MV-4-11 (cell line): ENCODE measurements around the gene ENTPD3.

Experiments
- DNase-seq: peaks from one replicate; lab custom pipeline; 2025; lab: John Stamatoyannopoulos, UW

ENTPD3 gene

DNA sequence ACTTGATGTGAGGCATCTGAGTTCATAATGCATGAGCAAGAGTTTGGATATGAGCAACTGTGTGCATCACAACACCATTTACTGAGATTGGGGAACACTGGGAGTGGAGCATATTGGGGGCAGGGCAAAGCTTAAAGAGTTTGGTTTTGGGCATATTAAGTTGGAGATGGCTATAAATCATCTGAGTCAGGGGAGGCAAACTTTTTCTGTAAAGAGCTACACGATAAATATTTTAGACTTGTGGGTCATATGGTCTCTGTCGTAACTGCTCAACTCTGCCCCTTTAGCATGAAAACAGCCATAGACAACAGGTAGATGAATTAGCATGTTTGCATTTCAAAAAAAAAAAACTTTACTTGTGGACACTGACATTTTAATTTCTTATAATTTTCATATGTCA, 20.0 kb downstream of the ENTPD3 start:
- no peak for DNase-seq

DNA sequence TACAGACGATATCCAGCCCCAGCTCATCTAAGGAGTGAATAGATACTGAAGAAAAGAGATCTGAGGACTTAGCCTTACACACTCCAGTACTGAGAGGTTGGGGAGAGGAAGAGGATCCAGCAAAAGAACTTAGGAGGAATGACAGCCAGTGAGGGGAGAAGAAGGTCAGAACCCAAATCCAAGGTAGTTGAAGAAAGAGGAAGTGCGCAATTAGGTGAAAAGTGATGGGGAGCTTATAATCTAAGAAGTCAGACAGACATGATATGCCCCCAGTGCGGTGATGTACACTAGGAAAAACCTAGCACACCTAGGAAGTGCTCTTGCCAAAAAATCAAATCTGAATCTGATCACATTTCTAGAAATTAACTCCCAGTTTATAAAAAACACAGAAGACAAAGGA, 20.6 kb downstream of the ENTPD3 start:
- no peak for DNase-seq

DNA sequence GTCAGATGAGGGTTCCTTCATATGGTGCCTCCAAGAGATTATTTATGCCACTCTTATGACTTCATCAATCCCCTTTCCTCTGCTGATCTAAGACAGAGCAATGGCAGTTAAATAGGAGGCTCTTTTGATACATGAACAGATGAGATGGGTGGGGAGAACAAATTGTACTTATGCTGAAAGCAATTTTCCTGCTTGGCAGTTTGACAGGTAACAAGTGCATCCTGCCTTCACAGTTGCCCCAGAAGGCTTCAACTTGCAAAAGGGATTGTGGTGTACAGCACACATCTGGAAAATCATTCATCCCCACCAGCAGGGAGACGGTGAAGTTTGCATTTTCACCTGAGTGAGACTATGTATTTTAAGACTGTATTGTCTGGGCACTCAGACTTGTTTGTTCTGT, 27.3 kb downstream of the ENTPD3 start:
- no peak for DNase-seq

DNA sequence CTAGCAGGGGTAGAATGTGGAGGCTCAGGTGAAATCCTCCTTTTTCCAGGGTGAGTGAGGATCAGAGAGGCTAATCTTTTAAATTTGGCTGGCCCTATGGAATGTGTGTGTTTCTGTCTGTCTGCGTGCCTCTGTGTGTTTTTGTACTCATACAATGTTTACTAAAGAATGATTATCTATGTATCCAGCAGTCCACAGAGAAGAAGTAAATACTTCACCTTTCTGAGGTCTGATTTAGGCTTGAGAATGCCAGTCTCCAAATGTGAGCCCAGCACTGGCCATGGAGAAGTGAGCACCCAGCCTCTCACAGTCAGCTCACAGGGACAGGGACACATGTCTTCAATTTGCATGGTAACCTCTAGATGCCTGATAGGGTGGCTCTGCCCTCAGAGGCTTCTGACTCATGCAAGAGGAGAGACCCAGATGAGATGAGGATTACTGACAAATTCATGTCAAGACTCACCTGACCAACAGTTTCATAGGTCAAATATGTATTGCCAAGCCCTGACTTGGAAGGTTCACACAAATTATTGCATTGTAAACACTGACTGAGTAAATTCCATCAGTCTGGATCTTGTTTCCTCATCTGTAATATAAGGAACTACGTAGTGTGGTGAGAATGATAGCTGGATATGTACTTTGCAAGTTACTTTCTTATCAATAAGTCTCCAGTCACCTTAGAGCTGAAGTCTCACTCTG, 31.0 kb downstream of the ENTPD3 start:
- no peak for DNase-seq

DNA sequence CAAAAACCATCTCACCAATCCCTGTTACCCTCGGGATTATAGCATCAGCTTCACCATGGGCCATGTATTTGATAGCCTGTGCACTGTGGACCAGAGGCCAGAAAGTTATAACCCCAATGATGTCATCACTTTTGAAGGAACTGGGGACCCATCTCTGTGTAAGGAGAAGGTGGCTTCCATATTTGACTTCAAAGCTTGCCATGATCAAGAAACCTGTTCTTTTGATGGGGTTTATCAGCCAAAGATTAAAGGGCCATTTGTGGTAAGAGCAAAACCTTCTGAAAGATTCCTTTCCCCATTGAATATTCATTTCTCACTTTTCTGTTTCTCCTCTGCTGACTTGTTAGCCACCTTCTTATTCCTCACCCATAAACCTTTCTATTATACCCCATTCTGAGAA, 35.9 kb downstream of the ENTPD3 start:
- no peak for DNase-seq

DNA sequence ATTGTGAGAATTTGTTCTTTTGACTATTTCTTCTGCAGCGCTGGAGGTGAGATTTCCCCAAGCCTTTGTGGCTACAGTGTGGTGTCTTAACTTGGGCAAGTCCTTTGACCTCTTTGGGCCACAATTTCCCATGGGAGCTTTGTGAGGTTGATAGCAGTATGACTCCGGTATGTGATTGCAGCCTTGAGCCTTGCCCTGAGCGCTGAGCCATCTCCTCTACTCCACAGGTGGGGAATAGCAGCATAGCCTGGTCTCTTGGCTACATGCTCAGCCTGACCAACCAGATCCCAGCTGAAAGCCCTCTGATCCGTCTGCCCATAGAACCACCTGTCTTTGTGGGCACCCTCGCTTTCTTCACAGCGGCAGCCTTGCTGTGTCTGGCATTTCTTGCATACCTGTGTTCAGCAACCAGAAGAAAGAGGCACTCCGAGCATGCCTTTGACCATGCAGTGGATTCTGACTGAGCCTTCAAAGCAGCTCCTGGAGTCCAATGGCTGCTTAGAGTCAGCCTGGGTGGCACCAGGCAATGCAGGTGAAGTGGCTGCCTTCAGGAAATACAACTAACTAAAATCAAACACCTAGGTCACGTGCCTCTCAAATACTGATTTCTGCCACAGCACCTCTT, 40.2 kb downstream of the ENTPD3 start:
- no peak for DNase-seq

DNA sequence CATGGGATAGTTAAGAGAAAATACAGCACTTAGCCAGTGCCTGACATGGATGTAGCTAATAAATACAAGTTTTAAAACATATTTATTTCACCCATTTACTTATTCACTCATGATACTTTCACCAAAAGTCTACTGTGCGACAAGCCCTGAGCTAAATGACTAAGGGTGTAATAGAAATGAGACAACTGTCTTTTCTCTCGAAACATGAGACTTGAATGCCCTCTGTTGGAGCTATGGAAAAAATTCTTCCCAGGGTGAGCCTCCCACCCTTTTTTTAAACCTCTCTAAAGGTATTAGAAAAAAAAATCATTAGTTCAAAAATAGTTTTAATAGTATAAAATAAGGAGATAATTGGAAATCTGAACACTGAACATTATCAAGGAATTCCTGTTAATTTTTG, 45.8 kb downstream of the ENTPD3 start:
- DNase-seq: no peak

DNA sequence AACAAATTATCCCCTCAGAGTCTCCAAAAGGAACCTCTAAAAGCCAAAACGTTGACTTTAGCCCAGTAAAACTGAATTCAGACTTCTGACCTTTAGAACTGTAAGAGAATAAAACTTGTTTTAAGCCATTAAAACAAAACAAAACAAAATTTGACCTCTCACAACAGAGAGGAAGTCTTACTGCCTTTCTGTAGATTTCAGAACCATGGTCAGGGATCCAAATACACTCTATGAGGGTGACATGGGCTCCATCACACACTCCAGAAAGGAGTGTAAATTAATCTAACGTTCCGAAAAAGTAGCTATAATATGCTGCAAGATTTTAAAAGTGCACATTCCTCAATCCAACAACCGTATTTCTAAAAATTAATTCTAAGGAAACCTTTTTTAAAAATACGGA, 50.9 kb downstream of the ENTPD3 start:
- no peak for DNase-seq

DNA sequence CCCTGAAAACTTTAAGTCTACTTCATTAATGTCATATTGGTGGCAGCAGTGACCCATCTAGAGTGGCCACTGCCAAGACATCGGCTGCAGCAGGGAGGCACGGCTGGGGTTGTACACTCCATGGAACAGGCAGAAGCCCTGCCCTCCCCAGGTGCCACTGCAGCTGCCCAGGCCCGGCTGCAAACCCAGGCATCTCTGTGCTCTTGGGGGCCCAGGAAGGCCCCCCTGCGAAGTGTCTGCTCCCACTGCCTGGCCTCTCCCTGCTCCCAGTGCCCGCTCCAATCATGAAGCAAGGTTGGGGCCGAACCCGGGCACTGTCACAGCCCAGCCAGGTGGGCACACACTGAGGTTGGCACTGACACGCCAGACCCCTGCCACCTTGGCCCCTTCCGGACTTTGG, 58.1 kb downstream of the ENTPD3 start:
- DNase-seq: no peak

DNA sequence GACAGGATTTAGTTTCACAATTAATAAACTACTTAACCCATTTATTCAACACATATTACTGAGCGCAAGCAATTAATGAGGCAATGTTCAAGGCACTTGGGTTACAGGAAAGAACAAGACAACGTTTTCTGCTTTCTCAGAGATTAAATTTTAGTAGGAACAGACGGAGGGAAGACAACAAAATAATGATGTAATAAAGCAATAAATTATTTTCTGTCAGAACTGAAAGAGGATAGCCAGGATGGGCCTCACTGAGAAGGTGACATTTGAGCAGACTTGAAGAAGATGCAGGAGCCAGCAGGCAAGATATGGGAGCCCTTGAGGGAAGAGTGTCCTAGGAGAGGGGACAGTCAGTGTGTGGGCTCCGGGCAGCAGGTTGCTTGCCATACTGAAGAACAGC, 58.9 kb downstream of the ENTPD3 start:
- DNase-seq: no peak

DNA sequence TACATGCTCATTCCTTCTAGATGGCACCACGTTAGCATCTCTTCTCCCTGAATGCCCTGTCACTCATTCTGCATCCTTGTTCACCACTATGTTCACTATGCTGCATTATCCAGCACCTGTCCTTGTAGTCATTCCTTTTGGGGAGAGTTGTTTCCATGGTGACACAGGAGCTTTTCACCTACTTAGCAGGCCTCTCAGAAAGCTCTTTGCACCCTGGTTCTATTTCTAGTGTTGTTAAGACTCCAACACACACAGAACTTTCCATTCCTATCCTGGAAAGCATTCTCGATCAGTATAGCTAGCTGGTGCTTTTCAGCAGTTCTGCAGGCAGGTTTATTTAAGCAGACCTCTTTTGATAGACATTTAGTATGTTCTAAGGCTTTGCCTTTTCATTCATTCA, 63.5 kb downstream of the ENTPD3 start:
- DNase-seq: no peak

DNA sequence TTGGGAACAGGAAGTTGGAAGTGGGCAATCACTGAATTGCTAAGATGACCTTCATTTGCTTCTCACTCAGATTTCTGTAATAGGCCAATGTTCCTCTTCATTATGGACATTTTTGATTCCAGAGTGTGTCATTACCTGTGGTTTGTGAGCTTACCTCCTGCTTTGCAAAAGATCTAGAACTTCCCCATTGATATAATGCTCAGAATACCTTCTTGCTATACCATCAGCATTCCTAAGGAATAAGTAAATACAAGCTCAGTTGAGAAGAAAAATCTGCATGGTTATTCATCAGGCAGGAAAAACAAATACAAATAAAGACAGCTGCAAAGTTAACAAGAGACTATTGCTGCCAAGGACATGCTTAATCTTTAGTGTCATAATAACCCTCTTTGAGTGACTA, 64.6 kb downstream of the ENTPD3 start:
- no peak for DNase-seq

DNA sequence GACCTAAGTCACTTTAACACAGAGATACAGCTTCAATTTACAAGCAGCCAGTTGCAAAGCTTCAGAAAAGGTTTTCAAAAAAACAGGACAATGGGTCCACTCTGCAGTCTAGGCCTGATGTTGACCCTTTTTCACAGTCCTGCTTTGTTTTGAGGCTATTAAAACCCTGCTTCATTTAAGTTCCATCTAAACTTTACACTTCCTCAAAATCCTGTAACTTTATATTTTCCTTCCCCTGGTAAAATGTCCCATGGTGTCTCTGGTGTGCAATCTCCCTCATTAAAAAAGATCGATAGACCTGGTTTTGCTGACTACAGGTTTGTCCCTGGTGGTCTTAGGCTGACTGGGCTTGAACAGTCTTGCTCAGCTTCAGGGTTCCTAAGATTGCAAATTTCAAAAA, 65.1 kb downstream of the ENTPD3 start:
- no peak for DNase-seq

DNA sequence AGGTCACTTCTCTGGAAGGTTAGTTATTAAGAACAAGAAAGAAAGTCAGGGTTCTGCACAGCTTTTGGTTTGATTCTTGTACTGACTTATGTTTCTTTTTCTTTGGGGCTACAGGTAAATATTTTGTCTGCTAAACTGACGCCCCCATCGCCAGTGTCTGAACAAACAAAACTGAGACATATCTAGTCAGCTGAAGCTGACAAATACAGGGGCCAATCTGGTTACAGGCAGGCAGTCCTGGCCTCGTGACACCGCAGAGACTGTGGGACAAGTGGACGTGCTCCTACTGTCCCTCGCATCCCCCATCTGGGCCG, 65.5 kb downstream of the ENTPD3 start:
- DNase-seq: no peak

DNA sequence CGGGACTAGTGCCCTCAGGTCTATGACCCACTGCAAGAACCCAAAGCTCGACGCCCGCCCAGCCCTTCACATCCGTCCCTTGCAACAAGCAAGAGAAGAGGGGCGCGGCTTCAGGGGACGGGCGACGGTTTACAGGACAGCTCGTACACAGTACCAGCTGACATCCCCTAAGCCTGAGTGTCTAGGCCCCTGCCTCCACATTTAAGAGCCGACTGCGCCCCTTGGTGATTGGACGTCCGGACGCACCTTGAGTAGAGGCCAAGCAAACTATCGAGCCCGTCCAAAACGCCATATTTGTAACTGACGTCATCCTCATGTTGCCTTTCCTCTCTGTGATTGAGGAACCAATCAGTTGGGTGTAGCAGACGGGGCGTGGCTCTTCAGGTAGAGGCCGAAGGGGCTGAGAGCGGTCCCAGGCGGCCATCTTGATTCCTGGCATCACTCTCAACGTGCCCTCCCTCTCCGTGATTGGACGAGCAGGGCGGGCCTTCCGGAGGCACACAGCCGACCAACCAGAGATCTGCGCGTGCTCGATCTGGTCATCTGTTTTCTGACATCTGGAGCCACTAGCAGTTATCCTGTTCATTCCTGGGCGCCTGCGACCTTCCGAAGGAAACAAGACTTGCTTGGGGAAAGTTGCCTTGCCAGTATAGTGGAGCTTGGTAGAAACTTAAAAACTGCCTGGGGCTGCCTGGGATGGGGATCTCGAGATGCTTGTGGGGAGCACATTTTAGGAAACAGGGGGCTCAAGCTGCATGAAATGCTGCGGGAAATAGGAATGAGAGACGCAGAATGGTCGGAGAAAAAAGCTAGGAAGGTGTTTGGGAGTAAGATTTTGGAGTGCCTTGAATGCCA, 66.1 kb downstream of the ENTPD3 start:
- DNase-seq: peak; percentile 99

DNA sequence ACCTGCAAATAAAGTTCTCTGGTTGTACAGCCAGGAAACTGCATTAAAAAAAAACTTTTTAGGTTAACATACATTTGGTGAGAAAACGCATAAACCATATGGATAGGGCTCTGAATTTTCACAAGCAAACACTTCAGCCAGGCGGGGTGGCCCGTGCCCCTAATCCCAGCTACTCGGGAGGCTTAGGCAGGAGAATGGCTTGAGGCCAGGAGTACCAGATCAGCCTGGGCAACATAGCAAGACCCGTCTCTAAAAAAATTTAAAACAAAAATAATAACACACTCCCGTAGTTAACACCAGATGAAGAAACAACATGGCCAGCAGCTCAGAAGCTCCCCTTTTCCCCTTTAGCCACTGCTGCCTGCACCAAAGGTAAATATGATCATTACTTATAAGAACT, 66.9 kb downstream of the ENTPD3 start:
- no peak for DNase-seq

DNA sequence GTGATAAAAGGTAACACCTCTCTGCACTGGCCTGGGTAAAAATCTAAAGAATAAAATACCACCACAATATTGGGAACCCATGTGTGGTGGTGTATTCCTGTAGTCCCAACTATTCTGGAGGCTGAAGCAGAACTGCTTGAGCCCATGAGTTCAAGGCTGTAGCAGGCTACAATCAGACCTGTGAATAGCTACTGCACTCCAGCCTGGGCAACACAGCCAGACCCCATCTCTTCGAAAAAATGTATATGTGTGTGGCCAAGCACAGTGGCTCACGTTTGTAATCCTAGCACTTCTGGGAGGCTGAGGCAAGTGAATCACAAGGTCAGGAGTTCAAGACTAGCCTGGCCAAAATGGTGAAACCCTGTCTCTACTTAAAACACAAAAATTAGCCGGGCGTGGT, 68.3 kb downstream of the ENTPD3 start:
- no peak for DNase-seq

DNA sequence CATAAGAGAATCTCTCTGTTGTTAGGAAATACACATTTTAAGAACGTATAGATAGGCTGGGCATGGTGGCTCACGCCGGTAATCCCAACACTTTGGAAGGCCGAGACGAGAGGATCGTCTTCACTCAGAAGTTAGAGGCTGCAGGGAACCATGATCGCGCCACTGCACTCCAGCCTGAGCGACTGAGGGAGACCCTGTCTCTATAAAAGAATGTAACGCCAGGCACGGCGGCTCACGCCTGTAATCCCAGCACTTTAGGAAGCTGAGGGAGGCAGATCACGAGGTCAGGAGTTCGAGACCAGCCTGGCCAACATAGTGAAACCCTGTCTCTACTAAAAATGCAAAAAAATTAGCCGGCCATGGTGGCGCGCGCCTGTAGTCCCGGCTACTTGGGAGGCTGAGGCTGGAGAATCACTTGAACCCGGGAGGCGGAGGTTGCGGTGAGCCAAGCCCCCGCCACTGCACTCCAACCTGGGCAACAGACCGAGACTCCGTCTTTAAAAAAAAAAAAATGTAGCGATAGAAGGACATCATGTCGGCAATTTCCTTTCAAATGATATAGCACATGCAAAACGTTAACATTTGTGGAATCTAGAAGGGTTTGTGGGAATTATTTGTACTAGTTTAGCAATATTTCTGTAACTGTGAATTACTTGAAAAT, 69.4 kb downstream of the ENTPD3 start:
- no peak for DNase-seq

DNA sequence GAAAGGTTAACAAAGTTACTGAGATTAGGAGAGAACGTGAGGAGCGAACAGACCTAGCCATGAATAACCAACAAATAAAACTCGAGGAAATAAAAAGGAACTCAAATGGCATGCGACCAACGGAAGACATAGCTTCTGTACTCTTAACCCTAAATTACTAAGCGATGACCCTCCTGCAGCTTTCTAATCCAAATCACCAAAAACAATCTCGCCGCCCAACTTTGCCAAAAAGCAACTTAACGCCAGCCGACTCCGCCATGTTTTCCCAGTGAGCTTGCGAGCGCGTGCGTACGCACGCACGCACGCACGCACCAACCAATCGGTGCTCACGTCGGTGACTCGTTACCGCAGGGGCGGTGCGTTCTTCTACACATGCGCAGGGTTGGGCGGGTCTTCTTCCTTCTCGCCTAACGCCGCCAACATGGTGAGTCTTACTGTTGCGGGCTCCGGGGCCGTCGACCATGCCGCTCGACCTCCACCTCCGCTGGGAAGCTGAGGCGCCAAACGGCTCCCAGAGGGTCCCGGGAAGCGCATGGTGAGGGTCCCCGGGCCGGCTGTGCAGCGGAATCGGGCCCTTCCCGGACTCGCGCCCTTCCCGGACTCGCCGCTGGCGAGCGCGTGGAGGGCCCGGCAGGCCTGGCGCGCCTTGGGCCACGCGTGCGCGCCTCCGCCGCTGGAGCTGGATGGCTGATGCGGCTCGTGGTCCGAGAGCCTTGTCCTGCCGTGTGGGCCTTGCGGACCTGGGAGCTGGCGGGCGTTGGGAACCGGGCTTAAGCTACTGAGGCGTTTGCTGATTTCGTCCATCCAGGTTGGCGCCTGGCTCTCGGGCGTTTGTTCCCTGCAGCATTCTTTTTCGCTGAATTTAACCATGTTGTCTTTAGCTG, 70.2 kb downstream of the ENTPD3 start, which contains the start of gene RPL14:
Gene RPL14 (plus strand): TSS at position 400 of the 884 bp plus-strand sequence. CDS start 133 bp downstream, at position 533.
- peak; percentile 94 for DNase-seq

DNA sequence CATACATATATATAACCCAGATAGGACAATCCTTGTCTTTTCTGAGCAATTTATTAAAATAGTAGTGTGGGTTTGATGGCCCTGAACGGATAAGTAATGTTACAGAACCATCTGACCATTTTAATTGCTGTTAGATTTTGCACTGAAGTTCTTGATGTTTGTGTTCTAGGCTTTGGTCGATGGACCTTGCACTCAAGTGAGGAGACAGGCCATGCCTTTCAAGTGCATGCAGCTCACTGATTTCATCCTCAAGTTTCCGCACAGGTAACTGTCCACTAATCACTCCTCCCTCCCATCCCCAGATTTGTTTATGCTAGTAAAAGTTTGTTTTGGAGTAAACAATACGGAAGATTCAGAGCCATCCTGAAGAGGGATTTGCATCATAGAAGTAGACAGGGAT, 71.5 kb downstream of the ENTPD3 start:
- no peak for DNase-seq

DNA sequence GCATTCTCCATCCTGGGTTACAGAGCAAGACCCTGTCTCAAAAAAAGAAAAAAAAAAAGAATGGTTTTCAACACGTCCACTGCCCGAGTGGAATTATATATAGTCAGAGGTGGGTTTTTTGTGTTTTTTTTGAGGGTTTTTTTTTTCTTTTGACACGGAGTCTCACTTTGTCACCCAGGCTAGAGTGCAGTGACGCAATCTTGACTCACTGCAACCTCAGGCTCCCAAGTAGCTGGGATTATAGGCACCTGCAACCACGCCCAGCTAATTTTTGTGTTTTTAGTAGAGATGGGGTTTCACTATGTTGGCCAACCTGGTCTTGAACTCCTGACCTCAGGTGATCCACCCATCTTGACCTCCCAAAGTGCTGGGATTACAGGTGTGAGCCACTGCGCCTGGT, 73.5 kb downstream of the ENTPD3 start:
- peak; percentile 48 for DNase-seq

DNA sequence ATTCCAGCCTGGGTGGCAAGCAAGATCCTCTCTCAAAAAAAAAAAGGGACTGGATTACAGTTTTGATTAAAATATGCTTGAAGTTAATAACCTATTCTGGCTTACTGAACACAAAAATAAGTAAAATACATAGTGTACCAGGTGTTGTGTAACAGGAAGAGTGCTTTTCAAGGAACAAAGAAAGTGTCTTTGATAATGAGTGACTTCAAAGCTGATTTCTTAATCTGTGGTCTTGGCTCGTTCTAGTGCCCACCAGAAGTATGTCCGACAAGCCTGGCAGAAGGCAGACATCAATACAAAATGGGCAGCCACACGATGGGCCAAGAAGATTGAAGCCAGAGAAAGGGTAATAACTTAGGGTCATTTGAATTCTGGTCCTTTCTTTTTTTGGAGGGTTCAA, 74.2 kb downstream of the ENTPD3 start:
- no peak for DNase-seq
